GM12878 (cell line): ENCODE measurements around the gene KDM8. TPM values are rescaled to one million over a fixed set of nuclear protein-coding genes. Genes with fewer than 3 reads are reported as not detected.

Source experiments
- ATAC-seq: fragments of 200-7000 bp; cut with Tn5 transposase; 3 replicates; pipeline ENCODE4 v1.9.1; 2020; ENCODE audit warnings: mild to moderate bottlenecking, moderate library complexity
- BruUV-seq: library from RNA; stranded (reverse); fragments of 400-500 nt; replicated peaks from 2 replicates; lab custom pipeline; 2021; lab: Mats Ljungman, UMichigan
- CTCF ChIA-PET: fragments of 300-600 bp; sonication (Branson Sonifier 250); formaldehyde crosslinking; extraction: SDS; loops from one replicate; lab custom pipeline; 2021; ENCODE audit warnings: inconsistent platforms; lab: Yijun Ruan, JAX
- POLR2A ChIA-PET: fragments of 350-600 bp; formaldehyde crosslinking; extraction: SDS; loops from one replicate; lab custom pipeline; 2021; ENCODE audit warnings: inconsistent platforms; lab: Charles Lee
- RAD21 ChIA-PET: fragments of 300-600 bp; sonication (Branson Sonifier 250); formaldehyde crosslinking; loops from one replicate; lab custom pipeline; 2023; ENCODE audit warnings: antibody characterized with exemption; ENCODE audit not compliant: unreplicated experiment; lab: Charles Lee
- SMC1A ChIA-PET: fragments of 300-600 bp; sonication (Branson Sonifier 250); formaldehyde crosslinking; loops from one replicate; lab custom pipeline; 2023; ENCODE audit not compliant: unreplicated experiment, uncharacterized antibody; lab: Charles Lee
- DNase-seq: peaks from one replicate; pipeline ENCODE4 v3.0.0-alpha.2; 2011; ENCODE audit warnings: low read depth, low spot score
- FAIRE-seq: peaks from 3 replicates; lab custom pipeline; 2011; peaks lifted over from hg19 to GRCh38; lab: Jason Lieb, UNC
- H2AFZ ChIP-seq: 2 replicates; pipeline ENCODE4 v1.6.0; 2011; ENCODE audit warnings: low read depth, low read length, control low read depth; ENCODE audit not compliant: control insufficient read depth
- H3K27ac ChIP-seq: 2 replicates; pipeline ENCODE4 v1.5.1; 2011; ENCODE audit warnings: control low read depth; ENCODE audit not compliant: control insufficient read depth, insufficient read depth
- H3K27me3 ChIP-seq, 2 experiments: replicated peaks in 1 of 2; 2 replicates each; pipeline versions ENCODE4 v1.6.0 to v1.6.1; 2011; ENCODE audit warnings: low read length in 1 of 2; ENCODE audit not compliant: control insufficient read depth in 2 of 2, insufficient read depth in 2 of 2
- H3K36me3 ChIP-seq, 2 experiments: 2 replicates each; pipeline ENCODE4 v1.5.1; 2011; ENCODE audit warnings: low read length in 1 of 2; ENCODE audit not compliant: control insufficient read depth in 2 of 2, insufficient read depth in 2 of 2
- H3K4me1 ChIP-seq: 2 replicates; pipeline ENCODE4 v1.6.1; 2011; ENCODE audit warnings: mild to moderate bottlenecking, low read length, moderate library complexity, mixed read lengths; ENCODE audit not compliant: control insufficient read depth, insufficient read depth
- H3K4me2 ChIP-seq: 2 replicates; pipeline ENCODE4 v1.6.0; 2011; ENCODE audit warnings: control low read depth; ENCODE audit not compliant: control insufficient read depth, insufficient read depth
- H3K4me3 ChIP-seq: fragments of 200-600 bp; sonication (generic); 2 replicates; pipeline ENCODE4 v1.5.1; 2016
- H3K79me2 ChIP-seq: 2 replicates; pipeline ENCODE4 v1.6.0; 2011; ENCODE audit warnings: low read length; ENCODE audit not compliant: control insufficient read depth, insufficient read depth
- H3K9ac ChIP-seq: 2 replicates; pipeline ENCODE4 v1.8.0; 2011; ENCODE audit warnings: low read length, control low read depth, mixed read lengths; ENCODE audit not compliant: control insufficient read depth, insufficient read depth
- H3K9me3 ChIP-seq: replicated peaks from 3 replicates; pipeline ENCODE4 v1.5.1; 2011; ENCODE audit warnings: mild to moderate bottlenecking, low read length; ENCODE audit not compliant: control insufficient read depth, insufficient read depth
- H4K20me1 ChIP-seq: 2 replicates; pipeline ENCODE4 v1.6.0; 2011; ENCODE audit not compliant: control insufficient read depth, insufficient read depth
- ATF2 ChIP-seq: IDR thresholded peaks from 2 replicates; pipeline ENCODE4 v1.6.1; 2012; ENCODE audit warnings: low read length, inconsistent platforms
- BHLHE40 ChIP-seq, 2 experiments: fragments of 450-650 bp in 1 of 2; IDR thresholded peaks; 2 replicates each; pipeline ENCODE4 v1.6.1; 2011 to 2017; ENCODE audit warnings: low read depth in 2 of 2, borderline replicate concordance in 1 of 2, improper control_type of control experiment in 1 of 2, low read length in 1 of 2, mild to moderate bottlenecking in 1 of 2
- FOS ChIP-seq: IDR thresholded peaks from 3 replicates; pipeline ENCODE4 v1.6.1; 2011; ENCODE audit warnings: borderline replicate concordance; ENCODE audit not compliant: insufficient read length; ENCODE audit errors: extremely low read depth
- GATAD2B ChIP-seq: fragments of 450-650 bp; conservative IDR thresholded peaks from 2 replicates; pipeline ENCODE4 v1.6.1; 2017; ENCODE audit warnings: low read depth, mild to moderate bottlenecking, moderate library complexity
- NFYA ChIP-seq: IDR thresholded peaks from 2 replicates; pipeline ENCODE4 v1.6.1; 2011; ENCODE audit warnings: low read depth, mild to moderate bottlenecking, low read length, improper control_type of control experiment, borderline replicate concordance
- NFYB ChIP-seq: IDR thresholded peaks from 2 replicates; pipeline ENCODE4 v1.6.1; 2011; ENCODE audit warnings: low read depth, mild to moderate bottlenecking, low read length, improper control_type of control experiment, moderate library complexity; ENCODE audit not compliant: insufficient read depth
- PAX5 ChIP-seq: IDR thresholded peaks from 2 replicates; pipeline ENCODE4 v1.6.1; 2011; ENCODE audit warnings: low read depth, low read length, borderline replicate concordance
- PAX8 ChIP-seq: fragments of 450-650 bp; IDR thresholded peaks from 2 replicates; pipeline ENCODE4 v1.6.1; 2017; ENCODE audit warnings: mild to moderate bottlenecking, moderate library complexity
- RAD51 ChIP-seq: fragments of 450-650 bp; IDR thresholded peaks from 2 replicates; pipeline ENCODE4 v1.6.1; 2016; ENCODE audit warnings: moderate library complexity, mild to moderate bottlenecking, inconsistent platforms
- RELB ChIP-seq: fragments of 450-650 bp; IDR thresholded peaks from 2 replicates; pipeline ENCODE4 v1.6.1; 2017; ENCODE audit warnings: low read depth, mild to moderate bottlenecking, moderate library complexity
- SREBF2 ChIP-seq: IDR thresholded peaks from 2 replicates; pipeline ENCODE4 v1.6.1; 2012; ENCODE audit warnings: mild to moderate bottlenecking, low read length
- STAT1 ChIP-seq: fragments of 450-650 bp; conservative IDR thresholded peaks from 2 replicates; pipeline ENCODE4 v1.6.1; 2014; ENCODE audit warnings: antibody characterized with exemption, mild to moderate bottlenecking
- TARDBP ChIP-seq: IDR thresholded peaks from 2 replicates; pipeline ENCODE4 v1.6.1; 2016; ENCODE audit warnings: borderline replicate concordance
- TCF12 ChIP-seq: IDR thresholded peaks from 2 replicates; pipeline ENCODE4 v1.6.1; 2011; ENCODE audit warnings: low read depth, mild to moderate bottlenecking, low read length
- ZBTB33 ChIP-seq: fragments of 450-650 bp; IDR thresholded peaks from 2 replicates; pipeline ENCODE4 v1.6.1; 2017; ENCODE audit warnings: mild to moderate bottlenecking
- ZBTB4 ChIP-seq: fragments of 450-650 bp; formaldehyde crosslinking; IDR thresholded peaks from 2 replicates; pipeline ENCODE4 v1.4.0; 2022; ENCODE audit warnings: mild to moderate bottlenecking, moderate library complexity
- WGBS: methylation state at CpG from one replicate; pipeline ENCODE4 v1.1.6; 2016; ENCODE audit warnings: low lambda C conversion rate; ENCODE audit not compliant: insufficient replicate concordance, insufficient coverage; ENCODE audit errors: missing lambda C conversion rate; 5-methylcytosine and 5-hydroxymethylcytosine counted together
- in situ Hi-C: fragments of 300-500 bp; cut with MboI; formaldehyde crosslinking; loops from 9 replicates; pipeline ENCODE4 v1.14.3; 2018; ENCODE audit warnings: mixed read lengths
- intact Hi-C: fragments of 100-400 bp; cut with micrococcal nuclease; formaldehyde crosslinking; loops from one replicate; pipeline ENCODE4 v1.14.2; 2022; ENCODE audit not compliant: unreplicated experiment
- polyA plus RNA-seq, 11 experiments: library from polyadenylated mRNA; depleted of rRNA in 4 of 11; unstranded in 6 of 11; stranded (reverse) in 5 of 11; fragments of >200 nt; fragmentation: Nextera tagmentation in 4 of 11; fragmentation: Illumina TruSeq in 1 of 11; extraction: Ambion mirVana in 4 of 11; extraction: Trizol in 1 of 11; gene quantifications; 1 replicate in 1 of 11; 2 replicates in 10 of 11; pipeline versions ENCODE4 v1.2.1 to v1.2.3, GENCODE V29; 2011 to 2016; ENCODE audit warnings: inconsistent platforms in 2 of 11, missing spikeins in 2 of 11, low read depth in 1 of 11
- total RNA-seq, 4 experiments: library from RNA; depleted of rRNA in 3 of 4; stranded (reverse); fragments of >200 nt in 3 of 4; fragmentation: Illumina TruSeq in 1 of 4; extraction: Trizol in 1 of 4; gene quantifications; 2 replicates each; pipeline versions ENCODE4 v1.2.1 to v1.2.3, GENCODE V29; 2013 to 2021

Gene KDM8
- total and polyA plus RNA-seq, 10 of the 15 experiments (the other 5 are each of a cell fraction or from before 2014, with no cell fraction given), result 0.79 to 8.9 (median 5.8) TPM

- ATAC-seq, result no peak
- DNase-seq, result no peak
- POLR2A ChIA-PET, result no interaction called here
- no peaks in the 10 kb centered on the region for H3K79me2 ChIP-seq
- H3K9ac ChIP-seq, result no peak overlapping the region
- no peak overlapping the region for H3K4me2 ChIP-seq
- no peak overlapping the region for H3K4me3 ChIP-seq
- FAIRE-seq, result no peak
- H3K27ac ChIP-seq, result no peak overlapping the region
- CTCF ChIA-PET, result interaction anchor here (0.7 to 0.8 kb wide), 2 partner anchors 111 to 141 kb away, joined by 3 to 4 read pairs; no protein-coding TSS in a partner anchor
- H3K27me3 ChIP-seq, result no peaks in the 10 kb centered on the region
- intact Hi-C loops, result no loop called here
- no peaks in the 10 kb centered on the region for H3K9me3 ChIP-seq
- SMC1A ChIA-PET, result interaction anchor here (0.6 kb wide), 1 partner anchor 16 kb away, joined by 3 read pairs; no protein-coding TSS in a partner anchor
- peaks cover 13% of the 10 kb centered on the region for H3K4me1 ChIP-seq
- RAD21 ChIA-PET, result interaction anchor here (1.4 kb wide), 1 partner anchor 141 kb away, joined by 5 read pairs; no protein-coding TSS in a partner anchor
- TF ChIP-seq FOS, result no peak
- TF ChIP-seq NFYB, result no peak
- TF ChIP-seq RELB, result no peak
- no peak for TF ChIP-seq TCF12
- no peak for TF ChIP-seq STAT1
- TF ChIP-seq ZBTB4 (CRISPR knock-in tag), result no peak
- TF ChIP-seq ATF2, result no peak
- no peak for TF ChIP-seq GATAD2B
- TF ChIP-seq NFYA, result no peak
- TF ChIP-seq TARDBP, result no peak
- no peak for TF ChIP-seq BHLHE40 (IDR thresholded peaks at IDR 0.05; ENCODE audit: borderline replicate concordance in 1 of 2, low read depth in 2 of 2, low read length in 1 of 2)
- no peak for TF ChIP-seq PAX8
- TF ChIP-seq RAD51, result no peak
- TF ChIP-seq SREBF2, result no peak
- TF ChIP-seq PAX5, result no peak
- TF ChIP-seq ZBTB33, result no peak
- TF ChIP-seq, all 136 proteins: peak for 0
- 61% methylated on average over 16 of the region's 16 CpGs for WGBS
- no TSS peak for BruUV-seq
- H3K36me3 ChIP-seq, result peaks cover 0 to 3% of the 10 kb centered on the region in 2 experiments; a peak in 3 of 4 replicates
- in situ Hi-C loops, result no loop called here
- no peaks in the 10 kb centered on the region for H4K20me1 ChIP-seq
- H2AFZ ChIP-seq, result no peak overlapping the region
These were observed 23.8 kb downstream of the KDM8 start for GRCh38 chr16:27226976-27227705.
